Transverse colon (tissue), 4 donors: Measurements from ENCODE around the gene RGS6.

Source experiments
- EP300 ChIP-seq: sonication (generic); formaldehyde crosslinking; IDR thresholded peaks from one replicate; pipeline ENCODE4 v1.6.1; 2017; ENCODE audit warnings: antibody characterized with exemption, low read depth
- POLR2A ChIP-seq: fragments of 450-650 bp; IDR thresholded peaks from one replicate; pipeline ENCODE4 v1.6.1; 2016; ENCODE audit warnings: antibody characterized with exemption, mild to moderate bottlenecking, moderate library complexity
- POLR2AphosphoS5 ChIP-seq, 3 donors: sonication (generic); formaldehyde crosslinking; IDR thresholded peaks; one replicate each; pipeline ENCODE4 v1.6.1; 2016; ENCODE audit warnings: antibody characterized with exemption in 3 of 3
- TF ChIP-seq, protein P1 (sequence below), 5 experiments: fragments of 200-600 bp in 3 of 5; fragments of 450-650 bp in 2 of 5; sonication (generic) in 3 of 5; IDR thresholded peaks; 1 replicate in 2 of 5; 2 replicates in 3 of 5; pipeline ENCODE4 v1.5.1; 2016 to 2017; ENCODE audit warnings: antibody characterized with exemption in 5 of 5, inconsistent platforms in 3 of 5, mild to moderate bottlenecking in 2 of 5, moderate library complexity in 1 of 5

DNA sequence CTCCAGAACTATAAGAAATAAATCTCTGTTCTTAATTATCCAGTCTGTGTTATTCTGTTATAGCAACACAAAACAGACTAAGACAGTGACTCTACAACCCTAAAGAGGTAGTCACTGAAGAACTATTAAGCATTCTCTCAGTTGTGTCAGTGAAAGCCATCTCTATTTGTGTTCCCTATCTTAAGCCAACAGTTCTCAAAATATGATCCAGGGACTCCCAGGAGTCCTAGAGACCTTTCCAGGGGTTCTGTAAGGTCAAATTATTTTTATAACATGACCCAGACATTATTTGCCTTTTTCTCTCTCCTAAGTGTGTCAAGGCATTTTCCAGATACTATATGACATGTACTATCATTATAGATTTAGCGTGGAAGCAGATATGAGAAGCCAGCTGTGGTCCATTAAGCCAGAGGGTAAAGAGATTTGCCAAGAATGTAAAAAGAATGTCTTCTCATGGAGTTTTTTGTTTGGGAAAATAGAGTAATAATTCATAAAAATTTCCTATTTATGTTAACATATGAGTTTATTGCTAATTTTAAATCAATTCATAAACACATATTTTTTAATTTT lies 315.8 kb downstream of the RGS6 start:
- TF ChIP-seq POLR2A, result no peak
- TF ChIP-seq, protein P1, sequence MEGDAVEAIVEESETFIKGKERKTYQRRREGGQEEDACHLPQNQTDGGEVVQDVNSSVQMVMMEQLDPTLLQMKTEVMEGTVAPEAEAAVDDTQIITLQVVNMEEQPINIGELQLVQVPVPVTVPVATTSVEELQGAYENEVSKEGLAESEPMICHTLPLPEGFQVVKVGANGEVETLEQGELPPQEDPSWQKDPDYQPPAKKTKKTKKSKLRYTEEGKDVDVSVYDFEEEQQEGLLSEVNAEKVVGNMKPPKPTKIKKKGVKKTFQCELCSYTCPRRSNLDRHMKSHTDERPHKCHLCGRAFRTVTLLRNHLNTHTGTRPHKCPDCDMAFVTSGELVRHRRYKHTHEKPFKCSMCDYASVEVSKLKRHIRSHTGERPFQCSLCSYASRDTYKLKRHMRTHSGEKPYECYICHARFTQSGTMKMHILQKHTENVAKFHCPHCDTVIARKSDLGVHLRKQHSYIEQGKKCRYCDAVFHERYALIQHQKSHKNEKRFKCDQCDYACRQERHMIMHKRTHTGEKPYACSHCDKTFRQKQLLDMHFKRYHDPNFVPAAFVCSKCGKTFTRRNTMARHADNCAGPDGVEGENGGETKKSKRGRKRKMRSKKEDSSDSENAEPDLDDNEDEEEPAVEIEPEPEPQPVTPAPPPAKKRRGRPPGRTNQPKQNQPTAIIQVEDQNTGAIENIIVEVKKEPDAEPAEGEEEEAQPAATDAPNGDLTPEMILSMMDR (IDR thresholded peaks at IDR 0.05), result no peak
- TF ChIP-seq POLR2AphosphoS5 (IDR thresholded peaks at IDR 0.05), result no peak
- TF ChIP-seq EP300, result no peak
